Amniotic stem cell (primary cell): ENCODE measurements around the gene HSD3B1.
"Not testable (repeated sequence)": the region's sequence is repeated elsewhere in the genome, so short reads cannot be mapped to it uniquely, and the experiment has no call there.

Source experiments
- DNase-seq: peaks from one replicate; lab custom pipeline; 2025; lab: John Stamatoyannopoulos, UW

HSD3B1 gene

DNA sequence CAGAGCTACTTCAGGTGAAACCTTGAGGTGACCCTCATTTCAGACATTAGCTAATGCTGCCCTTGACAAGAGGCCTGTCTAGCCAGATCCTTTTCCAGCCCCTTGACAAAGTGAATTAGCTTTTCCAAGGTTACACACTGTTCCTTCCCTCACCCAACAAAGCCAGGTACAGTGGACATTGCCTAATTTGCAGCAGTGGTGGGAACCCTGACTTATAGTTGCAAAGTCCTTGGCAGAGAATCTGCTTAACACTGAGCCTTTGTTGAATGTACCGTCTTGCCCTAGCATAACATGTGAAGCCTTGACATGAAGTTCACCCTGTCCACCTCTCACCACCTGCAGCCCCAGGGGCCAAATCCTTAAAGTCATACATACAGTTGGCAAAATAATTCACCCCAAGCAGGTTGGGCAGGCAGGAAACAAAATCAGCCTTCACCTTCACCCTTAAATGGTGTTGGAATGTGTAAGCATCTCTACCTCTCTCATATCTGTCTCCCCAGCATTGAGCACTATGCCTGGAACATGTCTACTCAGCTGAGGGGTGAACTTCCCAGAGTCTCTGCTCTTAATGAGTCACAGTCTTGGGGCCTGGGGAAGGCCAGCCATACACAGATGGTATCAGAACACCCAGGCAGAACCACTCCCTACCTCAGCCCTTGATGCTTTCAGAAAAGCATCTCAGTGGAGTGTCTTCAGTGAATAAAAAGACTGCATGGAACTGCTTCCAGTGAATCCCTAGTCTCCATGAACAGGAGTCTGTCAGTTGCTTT lies 46.5 kb downstream of the HSD3B1 start:
- DNase-seq: not testable (repeated sequence)

DNA sequence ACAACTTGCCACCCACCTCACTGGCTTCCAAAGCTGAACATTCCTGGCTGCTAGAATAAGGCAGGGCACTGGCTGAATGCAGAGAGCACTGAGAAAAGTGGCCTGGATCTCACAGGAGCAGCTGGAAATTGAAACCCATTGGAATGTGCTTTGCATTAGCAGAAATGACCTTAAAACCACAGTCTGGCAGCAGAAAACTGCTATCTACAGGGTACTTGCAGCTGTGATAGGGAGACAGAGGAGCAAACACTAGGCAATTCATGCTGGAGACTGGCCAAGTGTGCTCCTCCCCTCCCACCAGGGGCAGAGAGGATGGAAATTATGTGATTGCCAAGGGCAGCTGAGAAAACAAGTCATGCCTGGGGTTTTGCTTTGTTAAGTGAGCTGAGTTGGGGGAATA lies 47.2 kb downstream of the HSD3B1 start:
- DNase-seq: no peak

DNA sequence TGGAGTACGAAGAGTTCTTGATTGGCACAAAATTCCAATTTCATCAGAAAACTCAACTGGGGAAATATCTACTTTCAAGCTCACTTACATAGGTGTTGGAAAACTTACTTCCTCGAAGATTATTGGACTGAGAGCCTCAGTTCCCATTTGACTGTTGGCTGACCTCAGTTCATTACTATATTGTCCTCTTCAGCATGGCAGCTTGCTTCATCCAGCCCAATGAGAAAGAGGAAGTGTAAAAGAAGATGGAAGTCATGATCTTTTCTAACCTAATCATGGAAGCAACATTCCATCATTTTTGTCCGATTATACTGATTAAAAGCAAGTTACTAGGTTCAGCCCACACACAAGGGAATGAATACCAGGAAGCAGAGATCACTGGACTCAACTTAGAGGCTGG lies 49.4 kb downstream of the HSD3B1 start:
- DNase-seq: no peak

DNA sequence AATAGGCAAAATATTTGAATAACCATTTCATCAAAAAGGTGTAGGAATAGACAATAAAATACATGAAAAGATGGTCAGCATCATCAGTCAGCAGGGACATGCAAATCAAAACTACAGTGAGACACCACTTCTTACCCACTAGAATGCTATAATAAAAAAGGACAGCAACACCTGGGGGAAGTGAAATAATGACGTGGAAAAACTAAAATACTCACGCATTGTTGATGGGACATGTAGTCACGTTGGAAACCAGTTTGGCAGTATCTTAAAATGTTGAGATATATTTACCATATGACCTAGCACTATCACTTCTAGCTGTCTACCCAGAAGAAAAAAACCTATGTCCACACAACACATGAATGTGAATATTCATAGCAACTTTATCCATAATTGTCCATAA lies 53.4 kb downstream of the HSD3B1 start:
- DNase-seq: not testable (repeated sequence)

DNA sequence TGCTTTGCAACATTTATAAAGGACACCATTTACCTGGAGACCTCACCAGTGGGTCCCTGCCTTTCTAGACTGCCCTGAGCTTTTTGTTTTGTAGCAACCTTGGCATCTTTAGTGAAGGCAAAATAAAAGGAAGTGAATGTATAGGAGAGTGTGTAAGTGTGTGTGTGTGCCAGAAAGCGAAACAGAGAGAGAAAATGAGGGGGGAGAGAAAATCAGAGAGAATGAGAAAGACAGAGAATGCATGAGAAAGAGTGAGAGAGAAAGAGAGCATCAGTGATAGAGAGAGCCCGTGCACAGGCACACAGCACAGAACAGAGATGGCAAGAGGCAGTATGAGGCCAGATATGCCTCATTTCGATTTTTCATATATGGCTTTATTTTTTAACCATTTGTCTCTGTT lies 57.5 kb downstream of the HSD3B1 start:
- no peak for DNase-seq
